K562 (cell line): Measurements from ENCODE around the gene RSAD1. TPM values are rescaled to one million over a fixed set of nuclear protein-coding genes. Genes with fewer than 3 reads are reported as not detected.

Source experiments
- ATF3 ChIP-seq, 2 experiments: fragments of 450-650 bp in 1 of 2; sonication (generic) in 1 of 2; formaldehyde crosslinking in 1 of 2; IDR thresholded peaks in 1 of 2; conservative IDR thresholded peaks in 1 of 2; 2 replicates each; pipeline versions ENCODE4 v1.6.1 to v1.8.1; 2016 to 2023; ENCODE audit warnings: mild to moderate bottlenecking in 2 of 2, moderate library complexity in 2 of 2, inconsistent platforms in 1 of 2, missing genetic modification reagents in 1 of 2
- ATF4 ChIP-seq: fragments of 450-650 bp; formaldehyde crosslinking; IDR thresholded peaks from 2 replicates; pipeline ENCODE4 v1.4.0; 2022; ENCODE audit warnings: mild to moderate bottlenecking, moderate library complexity
- CBX8 ChIP-seq: fragments of 200-600 bp; sonication (generic); IDR thresholded peaks from 2 replicates; pipeline ENCODE4 v1.6.1; 2012; ENCODE audit warnings: borderline replicate concordance, mixed run types, low read depth, mild to moderate bottlenecking, moderate library complexity, mixed read lengths, low read length, control low read depth, inconsistent platforms; ENCODE audit not compliant: poor library complexity, severe bottlenecking; ENCODE audit errors: extremely low read depth
- CHD1 ChIP-seq: fragments of 200-600 bp; sonication (generic); IDR thresholded peaks from one replicate; pipeline ENCODE4 v1.6.1; 2012; ENCODE audit warnings: mild to moderate bottlenecking, moderate library complexity, low read length, inconsistent platforms
- CSDE1 ChIP-seq, 2 experiments: fragments of 450-650 bp; IDR thresholded peaks; 2 replicates each; pipeline ENCODE4 v1.6.1; 2016; ENCODE audit warnings: mild to moderate bottlenecking in 1 of 2
- E2F1 ChIP-seq: sonication (generic); formaldehyde crosslinking; IDR thresholded peaks from 2 replicates; pipeline ENCODE4 v1.8.1; 2023; ENCODE audit warnings: mild to moderate bottlenecking, missing genetic modification reagents, moderate library complexity
- ETV5 ChIP-seq: sonication (generic); formaldehyde crosslinking; IDR thresholded peaks from 2 replicates; pipeline ENCODE4 v1.4.0; 2020; ENCODE audit warnings: low read depth, mild to moderate bottlenecking, missing genetic modification reagents
- HDAC8 ChIP-seq: fragments of 450-650 bp; IDR thresholded peaks from 2 replicates; pipeline ENCODE4 v1.6.1; 2016; ENCODE audit warnings: mild to moderate bottlenecking, missing genetic modification characterization, moderate library complexity, missing compliant biosample characterization
- HMG20A ChIP-seq: fragments of 450-650 bp; formaldehyde crosslinking; conservative IDR thresholded peaks from 2 replicates; pipeline ENCODE4 v1.4.0; 2020; ENCODE audit warnings: mild to moderate bottlenecking, mixed read lengths
- HOMEZ ChIP-seq: fragments of 250-450 bp; sonication (Bioruptor Pico); IDR thresholded peaks from 2 replicates; pipeline ENCODE4 v1.4.0; 2020; ENCODE audit warnings: mild to moderate bottlenecking, moderate library complexity
- ID3 ChIP-seq, 2 experiments: fragments of 250-450 bp in 1 of 2; fragments of 450-650 bp in 1 of 2; sonication (Bioruptor Pico) in 1 of 2; IDR thresholded peaks; 2 replicates each; pipeline versions ENCODE4 v1.6.1 to v1.8.0; 2016 to 2021; ENCODE audit warnings: mild to moderate bottlenecking in 2 of 2, moderate library complexity in 2 of 2, missing compliant biosample characterization in 1 of 2, missing genetic modification characterization in 1 of 2
- SAP30 ChIP-seq: fragments of 200-600 bp; sonication (generic); IDR thresholded peaks from 2 replicates; pipeline ENCODE4 v1.6.1; 2012; ENCODE audit warnings: borderline replicate concordance, low read depth, mild to moderate bottlenecking, moderate library complexity, low read length, control low read depth, inconsistent platforms; ENCODE audit not compliant: insufficient read depth, poor library complexity, severe bottlenecking
- SIN3B ChIP-seq: fragments of 450-650 bp; IDR thresholded peaks from 2 replicates; pipeline ENCODE4 v1.6.1; 2017; ENCODE audit warnings: low read depth, mild to moderate bottlenecking, moderate library complexity
- SNIP1 ChIP-seq: fragments of 450-650 bp; IDR thresholded peaks from 2 replicates; pipeline ENCODE4 v1.7.1; 2017; ENCODE audit warnings: low read depth, mild to moderate bottlenecking
- WHSC1 ChIP-seq: IDR thresholded peaks from one replicate; pipeline ENCODE4 v1.6.1; 2012; ENCODE audit warnings: low read length, control low read depth, inconsistent platforms
- ZBTB43 ChIP-seq: sonication (generic); formaldehyde crosslinking; IDR thresholded peaks from 2 replicates; pipeline ENCODE4 v1.8.0; 2023; ENCODE audit warnings: mild to moderate bottlenecking, missing genetic modification reagents
- ZNF121 ChIP-seq: sonication (generic); formaldehyde crosslinking; conservative IDR thresholded peaks from 2 replicates; pipeline ENCODE4 v1.8.0; 2022; ENCODE audit warnings: missing genetic modification reagents
- ZNF639 ChIP-seq, 2 experiments: fragments of 200-800 bp in 1 of 2; sonication (Bioruptor generic) in 1 of 2; sonication (generic) in 1 of 2; formaldehyde crosslinking in 1 of 2; IDR thresholded peaks in 1 of 2; conservative IDR thresholded peaks in 1 of 2; 2 replicates each; pipeline versions ENCODE4 v1.5.0 to v1.6.1; 2016 to 2020; ENCODE audit warnings: missing compliant biosample characterization in 1 of 2, missing genetic modification characterization in 1 of 2, missing genetic modification reagents in 1 of 2
- polyA plus RNA-seq, 8 experiments: library from polyadenylated mRNA; depleted of rRNA in 4 of 8; stranded (reverse) in 5 of 8; unstranded in 3 of 8; fragments of >200 nt; fragmentation: Nextera tagmentation in 2 of 8; fragmentation: Illumina TruSeq in 1 of 8; extraction: Ambion mirVana in 2 of 8; extraction: Trizol in 1 of 8; gene quantifications; 2 replicates each; pipeline versions ENCODE4 v1.2.1 to v1.2.3, GENCODE V29; 2011 to 2014; ENCODE audit warnings: inconsistent platforms in 1 of 8, missing spikeins in 1 of 8
- total RNA-seq, 7 experiments: library from RNA; depleted of rRNA in 6 of 7; stranded (reverse); fragments of >200 nt in 6 of 7; fragmentation: Illumina TruSeq in 2 of 7; extraction: Trizol in 2 of 7; gene quantifications; 2 replicates each; pipeline versions ENCODE4 v1.2.1 to v1.2.3, GENCODE V29; 2011 to 2021; ENCODE audit warnings: low replicate concordance in 1 of 7

RSAD1 gene
- total and polyA plus RNA-seq, 9 of the 15 experiments (the other 6 are each of a cell fraction or from before 2014, with no cell fraction given), result 4.5 to 42.5 (median 26.8) TPM

- TF ChIP-seq E2F1 (CRISPR knock-in tag) (no peak), ZBTB43 (CRISPR knock-in tag) (no peak), SIN3B (no peak), HDAC8 (tag) (peak; percentile 92), CBX8 (no peak), ATF3 (IDR thresholded peaks at IDR 0.05) (no peak), ATF3 (CRISPR knock-in tag; conservative IDR thresholded peaks at IDR 0.05) (no peak), ATF4 (peak; percentile 71; the same call in 1 of the 2 replicates), ID3 (CRISPR knock-in tag; IDR thresholded peaks at IDR 0.05) (peak; percentile 25; the same call in 1 of the 2 replicates), ID3 (tag; IDR thresholded peaks at IDR 0.05) (peak; percentile 91), ZNF121 (no peak), SNIP1 (no peak), HOMEZ (CRISPR knock-in tag) (no peak), WHSC1 (no peak), SAP30 (no peak), HMG20A (CRISPR knock-in tag) (no peak), ZNF639 (CRISPR knock-in tag; conservative IDR thresholded peaks at IDR 0.05 in 1 of 2, IDR thresholded peaks at IDR 0.05 in 1 of 2) (peak in 1 of 2 experiments; percentile 95; a peak in 2 of 4 replicates), ETV5 (no peak), CHD1 (no peak), CSDE1 (IDR thresholded peaks at IDR 0.05) (no peak)
Measured at GRCh38 chr17:50448643-50449042, 30.0 kb upstream of the RSAD1 start (continued).
